Cardiac muscle cell (in vitro differentiated cells and primary cell): Measurements from ENCODE around the gene MROH7. TPM values are rescaled to one million over a fixed set of nuclear protein-coding genes. Genes with fewer than 3 reads are reported as not detected.

Source experiments
- DNase-seq, 2 donors: peaks; one replicate each; pipeline versions ENCODE4 v3.0.0 to v3.0.0-alpha.2; 2010 to 2017; ENCODE audit warnings: low read depth in 1 of 2, low spot score in 1 of 2
- H3K27ac ChIP-seq: fragments of 200-600 bp; sonication (generic); 2 replicates; pipeline ENCODE4 v1.5.1; 2016
- H3K27me3 ChIP-seq: fragments of 200-600 bp; sonication (generic); 2 replicates; pipeline ENCODE4 v1.6.0; 2016; ENCODE audit warnings: control low read depth
- H3K36me3 ChIP-seq: fragments of 200-600 bp; sonication (generic); 2 replicates; pipeline ENCODE4 v1.5.1; 2016; ENCODE audit warnings: control low read depth
- H3K4me1 ChIP-seq: fragments of 200-600 bp; sonication (generic); 2 replicates; pipeline ENCODE4 v1.8.1; 2017; ENCODE audit warnings: low read depth, mild to moderate bottlenecking, mixed run types
- H3K4me3 ChIP-seq: fragments of 200-600 bp; sonication (generic); 2 replicates; pipeline ENCODE4 v1.5.1; 2016; ENCODE audit warnings: mild to moderate bottlenecking
- H3K9me3 ChIP-seq: fragments of 200-600 bp; sonication (generic); 2 replicates; pipeline ENCODE4 v1.5.1; 2017; ENCODE audit warnings: low read depth, mild to moderate bottlenecking, control low read depth
- polyA plus RNA-seq: library from polyadenylated mRNA; unstranded; fragments of >200 nt; fragmentation: Nextera tagmentation; extraction: Ambion mirVana; gene quantifications from 2 replicates; pipeline ENCODE4 v1.2.1, GENCODE V29; 2016
- total RNA-seq: library from RNA; depleted of rRNA; stranded (reverse); fragments of >200 nt; gene quantifications from 2 replicates; pipeline ENCODE4 v1.2.3, GENCODE V29; 2016
- TF ChIP-seq, protein P1 (sequence below): IDR thresholded peaks from 2 replicates; pipeline ENCODE4 v1.5.1; 2012; ENCODE audit warnings: low read depth, mild to moderate bottlenecking, low read length

The MROH7 gene
- total RNA-seq (9.4 and 22.4 TPM in 2 replicates), polyA plus RNA-seq (7.0 and 10.0 TPM in 2 replicates)

DNA sequence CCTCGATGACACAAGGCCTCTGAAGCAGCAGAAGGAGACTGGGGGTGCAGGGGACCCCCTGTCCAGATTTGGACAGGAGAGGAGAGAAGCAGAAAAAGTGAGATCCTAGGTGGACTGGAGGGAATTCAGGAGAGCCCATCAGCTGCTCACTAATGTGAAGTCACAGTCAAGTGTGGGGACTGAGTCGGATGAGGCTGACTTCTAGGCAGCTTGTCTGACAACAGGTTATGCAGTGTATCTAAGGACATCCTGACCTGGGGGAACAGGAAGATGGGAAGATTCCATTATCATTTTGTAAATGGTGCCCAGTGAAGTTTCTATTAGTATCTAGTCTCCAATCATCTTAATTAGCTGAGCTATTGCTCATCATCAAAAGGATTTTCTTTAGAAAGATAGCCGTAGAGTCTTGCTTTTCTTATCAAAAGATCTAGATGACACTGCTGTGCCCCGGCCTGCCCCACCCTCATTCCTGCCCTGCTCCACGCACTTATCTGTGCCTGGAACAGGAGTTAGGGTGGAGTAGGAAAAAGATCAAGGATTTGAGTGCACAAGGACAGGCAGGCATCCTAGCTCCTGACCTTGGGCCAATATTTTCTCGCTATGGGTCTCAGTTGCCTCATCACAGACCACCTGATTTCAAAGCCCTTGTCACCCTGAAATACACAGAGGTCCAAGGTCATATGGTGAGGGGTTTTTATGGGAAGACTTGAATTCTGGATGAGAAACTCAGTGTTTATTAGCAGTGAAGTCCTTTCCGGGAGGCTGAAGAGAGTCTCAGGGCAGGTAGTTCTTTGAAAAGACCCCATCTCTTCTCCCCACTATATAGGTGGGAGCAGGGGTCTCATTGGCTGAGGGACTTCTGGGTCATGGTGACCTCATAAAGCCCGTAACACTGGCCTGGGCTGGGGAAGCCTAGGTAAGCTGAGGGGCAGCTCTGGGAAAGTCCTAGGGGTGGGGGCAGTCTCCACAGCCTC, at the start of gene MROH7:
MROH7 (plus strand) TSS at position 924 of the 974 bp plus-strand sequence. CDS start 11,141 bp downstream, outside the sequence.
- Histone ChIP-seq H3K9me3 (no peaks in the 10 kb centered on the region), H3K4me1 (no peaks in the 10 kb centered on the region), H3K4me3 (no peak within 1 kb of the TSS), H3K36me3 (no peaks in the 10 kb centered on the region), H3K27me3 (no peaks in the 10 kb centered on the region), H3K27ac (no peak within 1 kb of the TSS)
- no peak for DNase-seq
- TF ChIP-seq, protein P1, sequence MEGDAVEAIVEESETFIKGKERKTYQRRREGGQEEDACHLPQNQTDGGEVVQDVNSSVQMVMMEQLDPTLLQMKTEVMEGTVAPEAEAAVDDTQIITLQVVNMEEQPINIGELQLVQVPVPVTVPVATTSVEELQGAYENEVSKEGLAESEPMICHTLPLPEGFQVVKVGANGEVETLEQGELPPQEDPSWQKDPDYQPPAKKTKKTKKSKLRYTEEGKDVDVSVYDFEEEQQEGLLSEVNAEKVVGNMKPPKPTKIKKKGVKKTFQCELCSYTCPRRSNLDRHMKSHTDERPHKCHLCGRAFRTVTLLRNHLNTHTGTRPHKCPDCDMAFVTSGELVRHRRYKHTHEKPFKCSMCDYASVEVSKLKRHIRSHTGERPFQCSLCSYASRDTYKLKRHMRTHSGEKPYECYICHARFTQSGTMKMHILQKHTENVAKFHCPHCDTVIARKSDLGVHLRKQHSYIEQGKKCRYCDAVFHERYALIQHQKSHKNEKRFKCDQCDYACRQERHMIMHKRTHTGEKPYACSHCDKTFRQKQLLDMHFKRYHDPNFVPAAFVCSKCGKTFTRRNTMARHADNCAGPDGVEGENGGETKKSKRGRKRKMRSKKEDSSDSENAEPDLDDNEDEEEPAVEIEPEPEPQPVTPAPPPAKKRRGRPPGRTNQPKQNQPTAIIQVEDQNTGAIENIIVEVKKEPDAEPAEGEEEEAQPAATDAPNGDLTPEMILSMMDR, result no peak

DNA sequence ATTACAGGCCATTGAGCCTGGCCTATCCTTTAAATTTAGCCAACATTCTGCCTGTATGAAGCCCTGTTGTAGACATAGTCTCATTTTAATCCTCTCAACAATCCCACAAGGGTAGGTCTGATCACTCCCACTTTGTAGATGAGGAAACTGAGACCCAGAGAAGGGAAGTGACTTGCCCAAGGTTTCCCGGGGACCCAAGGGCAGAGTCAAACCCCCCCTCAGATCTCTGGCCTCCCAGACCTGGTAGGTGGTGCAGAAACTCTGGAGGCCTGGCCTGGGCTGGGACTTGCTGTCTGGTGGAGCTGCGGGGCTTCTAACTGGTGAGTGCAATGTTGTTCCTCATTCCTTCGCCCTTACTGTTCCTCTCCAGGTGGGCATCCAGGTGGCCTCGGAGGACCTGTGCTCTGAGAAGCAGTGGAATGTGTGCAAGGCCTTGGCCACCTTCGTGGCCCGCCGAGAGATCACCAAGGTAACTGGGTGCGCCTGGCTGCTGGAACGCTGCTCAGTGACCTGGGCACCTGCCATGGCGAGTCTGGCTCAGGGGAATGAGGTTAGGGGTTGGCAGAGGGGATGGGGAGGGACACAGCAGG, 47.9 kb upstream of the MROH7 start:
- no peak overlapping the region for H3K4me3 ChIP-seq
- peaks cover 17% of the 10 kb centered on the region for H3K36me3 ChIP-seq
- H3K4me1 ChIP-seq, result peaks cover 4% of the 10 kb centered on the region
- H3K27ac ChIP-seq, result no peak overlapping the region
- no peaks in the 10 kb centered on the region for H3K27me3 ChIP-seq
- no peaks in the 10 kb centered on the region for H3K9me3 ChIP-seq
- TF ChIP-seq, protein P1, result no peak
- no peak for DNase-seq

DNA sequence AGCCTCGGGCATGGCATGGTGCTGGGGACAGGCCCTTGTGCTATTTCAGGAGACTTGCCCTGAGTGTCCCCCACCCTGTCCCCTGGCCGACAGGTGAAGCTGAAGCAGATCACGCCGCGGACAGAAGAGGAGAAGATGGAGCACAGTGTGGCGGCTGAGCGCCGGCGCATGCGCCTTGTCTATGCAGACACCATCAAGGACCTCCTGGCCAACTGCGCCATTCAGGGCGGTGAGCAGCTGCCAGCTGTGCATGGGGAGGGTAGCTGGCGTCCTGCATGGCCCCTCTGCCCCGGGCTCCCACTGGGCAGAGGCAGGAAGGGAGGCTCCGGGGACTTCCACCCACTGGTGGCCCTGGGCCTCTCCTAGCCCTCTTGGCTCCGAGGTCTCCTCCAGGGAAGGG, 47.1 kb upstream of the MROH7 start:
- Histone ChIP-seq H3K27me3 (no peaks in the 10 kb centered on the region), H3K36me3 (peaks cover 17% of the 10 kb centered on the region), H3K27ac (no peak overlapping the region), H3K4me3 (no peak overlapping the region), H3K9me3 (no peaks in the 10 kb centered on the region), H3K4me1 (peaks cover 4% of the 10 kb centered on the region)
- TF ChIP-seq, protein P1, result no peak
- DNase-seq, result no peak

DNA sequence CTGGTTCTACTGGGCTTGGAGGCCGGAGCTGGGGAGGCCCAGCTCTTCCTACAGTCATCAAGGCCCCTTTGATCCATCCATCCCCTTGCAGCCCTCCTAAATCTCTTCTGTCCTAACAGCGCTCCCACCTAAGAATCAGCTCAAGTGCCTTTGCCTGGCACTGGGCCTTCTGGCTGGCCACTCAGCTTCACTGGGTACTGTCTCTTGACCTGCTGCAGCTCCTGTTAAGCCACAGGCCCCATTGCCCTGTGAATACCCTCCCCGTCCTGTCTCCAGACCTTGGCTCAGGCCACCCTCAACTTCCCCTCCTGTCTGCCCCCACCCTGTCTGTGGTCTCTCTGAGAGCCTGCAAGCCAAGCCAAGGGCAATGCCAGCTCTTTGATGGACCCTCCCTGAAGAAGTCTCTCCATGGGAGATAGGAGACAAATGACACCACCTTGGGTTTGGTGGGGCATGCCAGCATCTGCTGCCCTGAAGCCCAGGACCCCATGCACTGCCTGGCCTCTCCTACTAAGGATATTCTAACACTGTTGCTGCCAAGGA, 45.6 kb upstream of the MROH7 start:
- Histone ChIP-seq H3K9me3 (no peaks in the 10 kb centered on the region), H3K36me3 (peaks cover 22% of the 10 kb centered on the region), H3K27ac (no peak overlapping the region), H3K4me1 (no peaks in the 10 kb centered on the region), H3K4me3 (no peak overlapping the region), H3K27me3 (no peaks in the 10 kb centered on the region)
- DNase-seq, result no peak
- TF ChIP-seq, protein P1, result no peak

DNA sequence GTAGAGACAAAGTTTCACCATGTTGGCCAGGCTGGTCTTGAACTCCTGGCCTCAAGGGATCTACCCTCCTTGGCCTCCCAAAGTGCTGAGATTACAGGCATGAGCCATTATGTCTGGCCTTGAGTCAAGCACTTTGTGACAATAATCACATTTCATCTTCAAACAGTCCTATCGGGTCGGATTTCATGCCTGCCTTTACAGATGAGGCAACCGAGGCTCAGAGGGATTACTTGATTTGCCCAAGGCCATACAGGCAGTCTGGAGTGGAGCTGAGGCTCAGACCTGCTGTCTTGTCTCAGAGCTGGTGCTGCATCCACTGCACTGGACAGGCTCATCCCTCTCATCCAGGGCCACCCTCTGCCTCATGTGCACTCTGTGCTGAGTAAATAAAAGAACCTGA, 44.8 kb upstream of the MROH7 start:
- Histone ChIP-seq H3K4me3 (no peak overlapping the region), H3K27ac (no peak overlapping the region), H3K4me1 (no peaks in the 10 kb centered on the region), H3K27me3 (no peaks in the 10 kb centered on the region), H3K9me3 (no peaks in the 10 kb centered on the region), H3K36me3 (peaks cover 22% of the 10 kb centered on the region)
- TF ChIP-seq, protein P1, result no peak
- DNase-seq, result no peak
